K562 (cell line): ENCODE results near the gene PRM3. TPM values are rescaled to one million over a fixed set of nuclear protein-coding genes. Genes with fewer than 3 reads are reported as not detected.

Experiments used
- BCL6 ChIP-seq: fragments of 250-450 bp; sonication (Bioruptor Pico); IDR thresholded peaks from 2 replicates; pipeline ENCODE4 v1.4.0; 2020
- CXXC5 ChIP-seq: fragments of 250-450 bp; sonication (Bioruptor Pico); IDR thresholded peaks from 2 replicates; pipeline ENCODE4 v1.8.0; 2022; ENCODE audit warnings: inconsistent platforms, mild to moderate bottlenecking, moderate library complexity
- DNMT1 ChIP-seq: fragments of 450-650 bp; IDR thresholded peaks from 2 replicates; pipeline ENCODE4 v1.6.1; 2016; ENCODE audit warnings: antibody characterized with exemption, mild to moderate bottlenecking
- DPF2 ChIP-seq: fragments of 450-650 bp; IDR thresholded peaks from 2 replicates; pipeline ENCODE4 v1.6.1; 2016
- ESRRA ChIP-seq: fragments of 450-650 bp; IDR thresholded peaks from 2 replicates; pipeline ENCODE4 v1.6.1; 2014; ENCODE audit warnings: low read depth, mild to moderate bottlenecking, moderate library complexity, borderline replicate concordance
- GABPA ChIP-seq: fragments of 200-800 bp; sonication (Bioruptor generic); conservative IDR thresholded peaks from 2 replicates; pipeline ENCODE4 v1.6.1; 2016; ENCODE audit warnings: low read depth, missing genetic modification characterization, missing compliant biosample characterization
- IRF2 ChIP-seq: sonication (generic); formaldehyde crosslinking; IDR thresholded peaks from 2 replicates; pipeline ENCODE4 v1.8.1; 2022; ENCODE audit warnings: mild to moderate bottlenecking, missing genetic modification reagents
- KLF6 ChIP-seq: fragments of 250-450 bp; sonication (Bioruptor Pico); IDR thresholded peaks from 2 replicates; pipeline ENCODE4 v1.4.0; 2020; ENCODE audit warnings: mild to moderate bottlenecking, moderate library complexity, borderline replicate concordance
- MTA2 ChIP-seq: fragments of 450-650 bp; IDR thresholded peaks from 2 replicates; pipeline ENCODE4 v1.6.1; 2016; ENCODE audit warnings: low read depth
- NFIX ChIP-seq: fragments of 250-450 bp; sonication (Bioruptor Pico); IDR thresholded peaks from 2 replicates; pipeline ENCODE4 v1.4.0; 2020; ENCODE audit warnings: low read depth, mild to moderate bottlenecking, moderate library complexity
- PTBP1 ChIP-seq: fragments of 200-400 bp; formaldehyde crosslinking; IDR thresholded peaks from 2 replicates; pipeline ENCODE4 v1.6.1; 2017; ENCODE audit warnings: low read depth, low read length
- RBM14 ChIP-seq: fragments of 200-400 bp; formaldehyde crosslinking; IDR thresholded peaks from 2 replicates; pipeline ENCODE4 v1.6.1; 2018; ENCODE audit warnings: low read depth, mild to moderate bottlenecking, low read length, moderate library complexity, borderline replicate concordance; ENCODE audit not compliant: insufficient read depth
- RBM25 ChIP-seq: fragments of 200-400 bp; formaldehyde crosslinking; IDR thresholded peaks from 2 replicates; pipeline ENCODE4 v1.6.1; 2018; ENCODE audit warnings: low read length, low read depth, moderate library complexity; ENCODE audit not compliant: severe bottlenecking
- RFX5 ChIP-seq: IDR thresholded peaks from 2 replicates; pipeline ENCODE4 v1.6.1; 2011; ENCODE audit warnings: low read depth, mild to moderate bottlenecking, improper control_type of control experiment, low read length
- SRF ChIP-seq, 2 experiments: fragments of 250-450, 450-650 bp in 1 of 2; sonication (Bioruptor Pico) in 1 of 2; sonication (generic) in 1 of 2; formaldehyde crosslinking; IDR thresholded peaks; 2 replicates each; pipeline versions ENCODE4 v1.5.0 to v1.5.1; 2020 to 2022; ENCODE audit warnings: mild to moderate bottlenecking in 1 of 2, missing genetic modification reagents in 1 of 2
- TAF15 ChIP-seq: fragments of 200-400 bp; formaldehyde crosslinking; IDR thresholded peaks from 2 replicates; pipeline ENCODE4 v1.6.1; 2017; ENCODE audit warnings: mild to moderate bottlenecking, low read depth, low read length, moderate library complexity
- polyA plus RNA-seq, 8 experiments: library from polyadenylated mRNA; depleted of rRNA in 4 of 8; stranded (reverse) in 5 of 8; unstranded in 3 of 8; fragments of >200 nt; fragmentation: Nextera tagmentation in 2 of 8; fragmentation: Illumina TruSeq in 1 of 8; extraction: Ambion mirVana in 2 of 8; extraction: Trizol in 1 of 8; gene quantifications; 2 replicates each; pipeline versions ENCODE4 v1.2.1 to v1.2.3, GENCODE V29; 2011 to 2014; ENCODE audit warnings: inconsistent platforms in 1 of 8, missing spikeins in 1 of 8
- total RNA-seq, 7 experiments: library from RNA; depleted of rRNA in 6 of 7; stranded (reverse); fragments of >200 nt in 6 of 7; fragmentation: Illumina TruSeq in 2 of 7; extraction: Trizol in 2 of 7; gene quantifications; 2 replicates each; pipeline versions ENCODE4 v1.2.1 to v1.2.3, GENCODE V29; 2011 to 2021; ENCODE audit warnings: low replicate concordance in 1 of 7
- TF ChIP-seq, protein P1 (sequence below): sonication (generic); formaldehyde crosslinking; IDR thresholded peaks from 2 replicates; pipeline ENCODE4 v1.8.1; 2023; ENCODE audit warnings: mild to moderate bottlenecking, missing genetic modification reagents
- TF ChIP-seq, protein P2 (sequence below): fragments of 250-450 bp; sonication (Bioruptor Pico); IDR thresholded peaks from 2 replicates; pipeline ENCODE4 v1.5.0; 2021; ENCODE audit warnings: mild to moderate bottlenecking, borderline replicate concordance
- TF ChIP-seq, protein P3 (sequence below): fragments of 450-650 bp; formaldehyde crosslinking; IDR thresholded peaks from 2 replicates; pipeline ENCODE4 v1.4.0; 2022; ENCODE audit warnings: missing genetic modification characterization
- TF ChIP-seq, protein P4 (sequence below): sonication (generic); formaldehyde crosslinking; IDR thresholded peaks from 2 replicates; pipeline ENCODE4 v1.8.1; 2022; ENCODE audit warnings: missing genetic modification reagents
- TF ChIP-seq, protein P5 (sequence below): sonication (generic); formaldehyde crosslinking; IDR thresholded peaks from 2 replicates; pipeline ENCODE4 v1.8.0; 2022; ENCODE audit warnings: mild to moderate bottlenecking, missing genetic modification reagents

Gene PRM3
- total and polyA plus RNA-seq, 9 of the 15 experiments (the other 6 are each of a cell fraction or from before 2014, with no cell fraction given), result not detected

DNA sequence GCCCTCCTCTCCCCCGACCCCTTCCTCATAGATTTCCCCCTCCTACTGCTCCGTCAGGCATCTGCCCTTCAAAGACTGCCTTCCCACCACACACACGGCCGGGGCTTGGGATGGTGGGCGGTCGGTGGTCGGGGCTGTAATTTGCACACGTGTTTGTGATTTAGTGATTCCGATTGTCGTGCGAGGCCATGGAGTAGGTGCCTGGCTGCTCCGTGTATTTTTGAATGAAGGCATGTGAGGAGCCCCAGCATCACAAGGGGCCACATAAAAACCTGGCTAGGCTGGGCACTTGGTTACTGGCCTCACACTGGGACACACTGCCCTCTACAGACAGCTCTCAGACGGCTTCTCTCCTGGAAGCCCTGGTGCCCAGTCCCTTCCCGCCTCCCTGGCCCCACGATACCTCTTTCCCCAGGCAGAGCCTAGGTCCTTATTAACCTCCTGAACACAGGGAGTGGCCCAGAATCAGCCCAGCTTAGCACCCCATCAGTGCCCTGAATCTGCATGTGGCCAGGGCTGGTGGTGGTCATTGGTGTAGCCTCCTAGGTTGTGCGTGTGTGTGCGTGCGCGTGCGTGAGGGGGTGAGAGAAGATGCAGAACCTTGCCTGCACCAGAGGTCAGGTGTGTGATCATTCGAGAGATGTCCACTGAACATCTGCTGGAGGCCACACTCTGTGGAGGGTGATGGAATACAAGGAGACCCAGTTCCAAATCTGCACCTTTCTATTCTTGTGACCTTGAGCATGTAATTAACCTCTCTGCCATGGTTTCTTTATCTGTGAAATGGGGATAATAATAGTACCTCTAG lies 16.1 kb downstream of the PRM3 start (continued):
- TF ChIP-seq, protein P1, sequence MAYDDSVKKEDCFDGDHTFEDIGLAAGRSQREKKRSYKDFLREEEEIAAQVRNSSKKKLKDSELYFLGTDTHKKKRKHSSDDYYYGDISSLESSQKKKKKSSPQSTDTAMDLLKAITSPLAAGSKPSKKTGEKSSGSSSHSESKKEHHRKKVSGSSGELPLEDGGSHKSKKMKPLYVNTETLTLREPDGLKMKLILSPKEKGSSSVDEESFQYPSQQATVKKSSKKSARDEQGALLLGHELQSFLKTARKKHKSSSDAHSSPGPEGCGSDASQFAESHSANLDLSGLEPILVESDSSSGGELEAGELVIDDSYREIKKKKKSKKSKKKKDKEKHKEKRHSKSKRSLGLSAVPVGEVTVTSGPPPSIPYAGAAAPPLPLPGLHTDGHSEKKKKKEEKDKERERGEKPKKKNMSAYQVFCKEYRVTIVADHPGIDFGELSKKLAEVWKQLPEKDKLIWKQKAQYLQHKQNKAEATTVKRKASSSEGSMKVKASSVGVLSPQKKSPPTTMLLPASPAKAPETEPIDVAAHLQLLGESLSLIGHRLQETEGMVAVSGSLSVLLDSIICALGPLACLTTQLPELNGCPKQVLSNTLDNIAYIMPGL (CRISPR knock-in tag), result no peak
- TF ChIP-seq, protein P2, sequence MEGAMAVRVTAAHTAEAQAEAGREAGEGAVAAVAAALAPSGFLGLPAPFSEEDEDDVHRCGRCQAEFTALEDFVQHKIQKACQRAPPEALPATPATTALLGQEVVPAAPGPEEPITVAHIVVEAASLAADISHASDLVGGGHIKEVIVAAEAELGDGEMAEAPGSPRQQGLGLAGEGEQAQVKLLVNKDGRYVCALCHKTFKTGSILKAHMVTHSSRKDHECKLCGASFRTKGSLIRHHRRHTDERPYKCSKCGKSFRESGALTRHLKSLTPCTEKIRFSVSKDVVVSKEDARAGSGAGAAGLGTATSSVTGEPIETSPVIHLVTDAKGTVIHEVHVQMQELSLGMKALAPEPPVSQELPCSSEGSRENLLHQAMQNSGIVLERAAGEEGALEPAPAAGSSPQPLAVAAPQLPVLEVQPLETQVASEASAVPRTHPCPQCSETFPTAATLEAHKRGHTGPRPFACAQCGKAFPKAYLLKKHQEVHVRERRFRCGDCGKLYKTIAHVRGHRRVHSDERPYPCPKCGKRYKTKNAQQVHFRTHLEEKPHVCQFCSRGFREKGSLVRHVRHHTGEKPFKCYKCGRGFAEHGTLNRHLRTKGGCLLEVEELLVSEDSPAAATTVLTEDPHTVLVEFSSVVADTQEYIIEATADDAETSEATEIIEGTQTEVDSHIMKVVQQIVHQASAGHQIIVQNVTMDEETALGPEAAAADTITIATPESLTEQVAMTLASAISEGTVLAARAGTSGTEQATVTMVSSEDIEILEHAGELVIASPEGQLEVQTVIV (CRISPR knock-in tag), result no peak
- TF ChIP-seq IRF2 (CRISPR knock-in tag) (no peak), RFX5 (no peak), ESRRA (peak; percentile 88), DPF2 (no peak), BCL6 (no peak), MTA2 (no peak), RBM25 (peak; percentile 39), NFIX (no peak), GABPA (no peak), CXXC5 (peak; percentile 8; the same call in 1 of the 2 replicates), SRF (CRISPR knock-in tag; IDR thresholded peaks at IDR 0.05) (no peak), RBM14 (no peak), PTBP1 (no peak), DNMT1 (no peak), TAF15 (no peak), KLF6 (no peak)
- TF ChIP-seq, protein P3, sequence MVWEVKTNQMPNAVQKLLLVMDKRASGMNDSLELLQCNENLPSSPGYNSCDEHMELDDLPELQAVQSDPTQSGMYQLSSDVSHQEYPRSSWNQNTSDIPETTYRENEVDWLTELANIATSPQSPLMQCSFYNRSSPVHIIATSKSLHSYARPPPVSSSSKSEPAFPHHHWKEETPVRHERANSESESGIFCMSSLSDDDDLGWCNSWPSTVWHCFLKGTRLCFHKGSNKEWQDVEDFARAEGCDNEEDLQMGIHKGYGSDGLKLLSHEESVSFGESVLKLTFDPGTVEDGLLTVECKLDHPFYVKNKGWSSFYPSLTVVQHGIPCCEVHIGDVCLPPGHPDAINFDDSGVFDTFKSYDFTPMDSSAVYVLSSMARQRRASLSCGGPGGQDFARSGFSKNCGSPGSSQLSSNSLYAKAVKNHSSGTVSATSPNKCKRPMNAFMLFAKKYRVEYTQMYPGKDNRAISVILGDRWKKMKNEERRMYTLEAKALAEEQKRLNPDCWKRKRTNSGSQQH (CRISPR knock-in tag), result no peak
- TF ChIP-seq, protein P4, sequence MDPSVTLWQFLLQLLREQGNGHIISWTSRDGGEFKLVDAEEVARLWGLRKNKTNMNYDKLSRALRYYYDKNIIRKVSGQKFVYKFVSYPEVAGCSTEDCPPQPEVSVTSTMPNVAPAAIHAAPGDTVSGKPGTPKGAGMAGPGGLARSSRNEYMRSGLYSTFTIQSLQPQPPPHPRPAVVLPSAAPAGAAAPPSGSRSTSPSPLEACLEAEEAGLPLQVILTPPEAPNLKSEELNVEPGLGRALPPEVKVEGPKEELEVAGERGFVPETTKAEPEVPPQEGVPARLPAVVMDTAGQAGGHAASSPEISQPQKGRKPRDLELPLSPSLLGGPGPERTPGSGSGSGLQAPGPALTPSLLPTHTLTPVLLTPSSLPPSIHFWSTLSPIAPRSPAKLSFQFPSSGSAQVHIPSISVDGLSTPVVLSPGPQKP, result no peak
- TF ChIP-seq, protein P5, sequence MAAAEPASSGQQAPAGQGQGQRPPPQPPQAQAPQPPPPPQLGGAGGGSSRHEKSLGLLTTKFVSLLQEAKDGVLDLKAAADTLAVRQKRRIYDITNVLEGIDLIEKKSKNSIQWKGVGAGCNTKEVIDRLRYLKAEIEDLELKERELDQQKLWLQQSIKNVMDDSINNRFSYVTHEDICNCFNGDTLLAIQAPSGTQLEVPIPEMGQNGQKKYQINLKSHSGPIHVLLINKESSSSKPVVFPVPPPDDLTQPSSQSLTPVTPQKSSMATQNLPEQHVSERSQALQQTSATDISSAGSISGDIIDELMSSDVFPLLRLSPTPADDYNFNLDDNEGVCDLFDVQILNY (CRISPR knock-in tag), result peak; percentile 47; the same call in 1 of the 2 replicates
